ENCODE results near the gene SRSF10.

DNA sequence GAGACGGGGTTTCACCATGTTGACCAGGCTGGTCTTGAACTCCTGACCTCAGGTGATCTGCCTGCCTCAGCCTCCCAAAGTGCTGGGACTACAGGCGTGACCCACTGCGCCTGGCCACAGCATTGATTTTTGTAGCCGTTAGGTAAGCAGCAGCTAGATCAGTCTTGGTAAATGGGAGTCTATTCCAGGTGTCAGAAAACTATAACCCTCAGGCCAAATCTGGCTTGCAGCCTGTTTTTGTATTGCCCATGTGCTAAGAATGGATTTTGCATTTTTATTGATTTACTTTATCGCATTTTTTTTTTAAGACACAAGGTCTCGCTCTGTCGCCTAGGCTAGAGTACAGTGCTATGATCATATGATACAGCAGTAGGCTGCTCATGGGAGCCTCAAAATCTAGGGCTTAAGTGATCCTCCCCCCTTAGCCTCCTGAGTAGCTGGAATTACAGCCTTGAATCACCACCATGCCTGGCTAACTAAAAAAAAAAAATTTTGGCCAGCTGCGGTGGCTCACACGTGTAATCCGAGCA lies 16.6 kb upstream of the SRSF10 start:
- TF ChIP-seq, protein P1, sequence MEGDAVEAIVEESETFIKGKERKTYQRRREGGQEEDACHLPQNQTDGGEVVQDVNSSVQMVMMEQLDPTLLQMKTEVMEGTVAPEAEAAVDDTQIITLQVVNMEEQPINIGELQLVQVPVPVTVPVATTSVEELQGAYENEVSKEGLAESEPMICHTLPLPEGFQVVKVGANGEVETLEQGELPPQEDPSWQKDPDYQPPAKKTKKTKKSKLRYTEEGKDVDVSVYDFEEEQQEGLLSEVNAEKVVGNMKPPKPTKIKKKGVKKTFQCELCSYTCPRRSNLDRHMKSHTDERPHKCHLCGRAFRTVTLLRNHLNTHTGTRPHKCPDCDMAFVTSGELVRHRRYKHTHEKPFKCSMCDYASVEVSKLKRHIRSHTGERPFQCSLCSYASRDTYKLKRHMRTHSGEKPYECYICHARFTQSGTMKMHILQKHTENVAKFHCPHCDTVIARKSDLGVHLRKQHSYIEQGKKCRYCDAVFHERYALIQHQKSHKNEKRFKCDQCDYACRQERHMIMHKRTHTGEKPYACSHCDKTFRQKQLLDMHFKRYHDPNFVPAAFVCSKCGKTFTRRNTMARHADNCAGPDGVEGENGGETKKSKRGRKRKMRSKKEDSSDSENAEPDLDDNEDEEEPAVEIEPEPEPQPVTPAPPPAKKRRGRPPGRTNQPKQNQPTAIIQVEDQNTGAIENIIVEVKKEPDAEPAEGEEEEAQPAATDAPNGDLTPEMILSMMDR (IDR thresholded peaks at IDR 0.05 in 2 of 3, conservative IDR thresholded peaks at IDR 0.05 in 1 of 3; ENCODE audit: borderline replicate concordance in 1 of 3, insufficient read depth in 1 of 3, low read depth in 2 of 3, low read length in 2 of 3) = no peak
- no peak for TF ChIP-seq EZH2 (IDR thresholded peaks at IDR 0.05)
